Mesenchymal stem cell (in vitro differentiated cells and primary cell): Measurements from ENCODE around the gene GOLGA8B.

Experiments used
- DNase-seq: peaks from one replicate; pipeline ENCODE4 v3.0.0-alpha.2; 2013
- H2AFZ ChIP-seq: one replicate; pipeline ENCODE4 v1.6.1; 2013; ENCODE audit warnings: low read depth, mild to moderate bottlenecking, control low read depth, inconsistent platforms, low read length, moderate library complexity
- H2AK5ac ChIP-seq: 2 replicates; pipeline ENCODE4 v1.6.1; 2013; ENCODE audit warnings: low read length, moderate library complexity, mild to moderate bottlenecking, inconsistent platforms; ENCODE audit not compliant: severe bottlenecking
- H2BK120ac ChIP-seq: one replicate; pipeline ENCODE4 v1.6.1; 2013; ENCODE audit warnings: low read depth, mild to moderate bottlenecking, inconsistent platforms, low read length, moderate library complexity
- H2BK12ac ChIP-seq, 2 experiments: one replicate each; pipeline ENCODE4 v1.6.1; 2013; ENCODE audit warnings: inconsistent platforms in 2 of 2, low read length in 2 of 2, mild to moderate bottlenecking in 2 of 2, moderate library complexity in 2 of 2, control low read depth in 1 of 2
- H2BK15ac ChIP-seq: one replicate; pipeline ENCODE4 v1.6.1; 2013; ENCODE audit warnings: mild to moderate bottlenecking, low read depth, inconsistent platforms; ENCODE audit not compliant: poor library complexity, severe bottlenecking
- H2BK5ac ChIP-seq: 2 replicates; pipeline ENCODE4 v1.6.1; 2013; ENCODE audit warnings: low read depth, mild to moderate bottlenecking, low read length, control low read depth, inconsistent platforms; ENCODE audit not compliant: poor library complexity, severe bottlenecking
- H3K14ac ChIP-seq, 2 experiments: one replicate each; pipeline ENCODE4 v1.6.1; 2013; ENCODE audit warnings: inconsistent platforms in 2 of 2, low read length in 2 of 2, control low read depth in 1 of 2, mild to moderate bottlenecking in 1 of 2, moderate library complexity in 1 of 2
- H3K18ac ChIP-seq, 2 experiments: one replicate each; pipeline ENCODE4 v1.6.1; 2013; ENCODE audit warnings: inconsistent platforms in 2 of 2, low read length in 2 of 2, control low read depth in 1 of 2, low read depth in 1 of 2, mild to moderate bottlenecking in 1 of 2
- H3K23ac ChIP-seq, 2 experiments: one replicate each; pipeline ENCODE4 v1.6.1; 2013; ENCODE audit warnings: inconsistent platforms in 2 of 2, low read length in 2 of 2, mild to moderate bottlenecking in 2 of 2, moderate library complexity in 2 of 2, control low read depth in 1 of 2
- H3K27ac ChIP-seq: 2 replicates; pipeline ENCODE4 v1.5.1; 2013; ENCODE audit warnings: mild to moderate bottlenecking, moderate library complexity, low read length, control low read depth, inconsistent platforms; ENCODE audit not compliant: poor library complexity, severe bottlenecking
- H3K27me3 ChIP-seq, 2 experiments: 2 replicates each; pipeline versions ENCODE4 v1.6.1 to v1.7.0; 2013; ENCODE audit warnings: low read length in 2 of 2, mild to moderate bottlenecking in 2 of 2, moderate library complexity in 2 of 2, control low read depth in 1 of 2, inconsistent platforms in 1 of 2; ENCODE audit not compliant: control insufficient read depth in 1 of 2, insufficient read depth in 1 of 2
- H3K36me3 ChIP-seq, 2 experiments: 2 replicates each; pipeline versions ENCODE4 v1.6.1 to v1.7.0; 2013; ENCODE audit warnings: low read length in 2 of 2, control low read depth in 1 of 2, inconsistent platforms in 1 of 2, low read depth in 1 of 2, mild to moderate bottlenecking in 1 of 2; ENCODE audit not compliant: insufficient read depth in 2 of 2, control insufficient read depth in 1 of 2
- H3K4ac ChIP-seq, 2 experiments: one replicate each; pipeline ENCODE4 v1.6.1; 2013; ENCODE audit warnings: inconsistent platforms in 2 of 2, low read length in 2 of 2, mild to moderate bottlenecking in 2 of 2, moderate library complexity in 2 of 2, control low read depth in 1 of 2, low read depth in 1 of 2
- H3K4me1 ChIP-seq: 2 replicates; pipeline ENCODE4 v1.6.1; 2013; ENCODE audit warnings: low read depth, low read length, control low read depth; ENCODE audit not compliant: control insufficient read depth, insufficient read depth
- H3K4me2 ChIP-seq: 2 replicates; pipeline ENCODE4 v1.6.1; 2013; ENCODE audit warnings: low read length, mild to moderate bottlenecking, inconsistent platforms; ENCODE audit not compliant: poor library complexity, severe bottlenecking
- H3K4me3 ChIP-seq, 2 experiments: 2 replicates each; pipeline versions ENCODE4 v1.5.1 to v1.7.0; 2013; ENCODE audit warnings: low read length in 2 of 2, mild to moderate bottlenecking in 2 of 2, control low read depth in 1 of 2, low read depth in 1 of 2; ENCODE audit not compliant: insufficient read depth in 1 of 2
- H3K79me1 ChIP-seq: replicated peaks from 2 replicates; pipeline ENCODE4 v1.6.1; 2013; ENCODE audit warnings: mild to moderate bottlenecking, control low read depth, low read length, inconsistent platforms; ENCODE audit not compliant: poor library complexity, severe bottlenecking
- H3K9ac ChIP-seq: 2 replicates; pipeline ENCODE4 v1.7.0; 2013; ENCODE audit warnings: mild to moderate bottlenecking, low read length, moderate library complexity
- H3K9me3 ChIP-seq: 2 replicates; pipeline ENCODE4 v1.7.0; 2013; ENCODE audit warnings: mild to moderate bottlenecking, low read length; ENCODE audit not compliant: control insufficient read depth
- H4K8ac ChIP-seq: one replicate; pipeline ENCODE4 v1.6.1; 2013; ENCODE audit warnings: inconsistent platforms, mild to moderate bottlenecking, low read length, moderate library complexity
- H4K91ac ChIP-seq: one replicate; pipeline ENCODE4 v1.6.1; 2013; ENCODE audit warnings: mild to moderate bottlenecking, low read length, inconsistent platforms
- WGBS: methylation state at CpG from one replicate; pipeline ENCODE4 v1.1.7; 2013; ENCODE audit warnings: mixed read lengths; 5-methylcytosine and 5-hydroxymethylcytosine counted together

The GOLGA8B gene

GRCh38 chr15:34600923-34601322 lies 17.5 kb upstream of the GOLGA8B start:
- H3K4me3 ChIP-seq, result no peak overlapping the region
- peaks cover 9 to 20% of the 10 kb centered on the region in 2 experiments for H3K27me3 ChIP-seq

GRCh38 chr15:34598799-34599585 lies 15.5 kb upstream of the GOLGA8B start:
- no peak for DNase-seq
- Histone ChIP-seq H2BK12ac (no peak overlapping the region), H3K4me3 (no peak overlapping the region), H2AK5ac (no peak overlapping the region), H3K36me3 (no peaks in the 10 kb centered on the region), H3K27me3 (peaks cover 3 to 17% of the 10 kb centered on the region in 2 experiments), H3K79me1 (no peaks in the 10 kb centered on the region), H2AFZ (no peak overlapping the region), H4K8ac (no peak overlapping the region), H2BK120ac (no peak overlapping the region), H3K9me3 (no peaks in the 10 kb centered on the region), H2BK15ac (no peak overlapping the region), H3K4me2 (no peak overlapping the region), H3K9ac (no peak overlapping the region), H3K4me1 (no peaks in the 10 kb centered on the region), H3K23ac (no peak overlapping the region), H4K91ac (no peak overlapping the region), H3K18ac (no peak overlapping the region), H3K4ac (no peak overlapping the region), H2BK5ac (no peak overlapping the region), H3K14ac (no peak overlapping the region), H3K27ac (no peak overlapping the region)
- WGBS, result no CpG with 5 or more reads among the region's 2 CpGs

More at GRCh38 chr15:34600923-34601322, 17.5 kb upstream of the GOLGA8B start:
- Histone ChIP-seq H3K18ac (no peak overlapping the region), H2BK120ac (no peak overlapping the region), H3K4me2 (no peak overlapping the region), H2AK5ac (no peak overlapping the region), H3K14ac (no peak overlapping the region), H2AFZ (no peak overlapping the region), H2BK15ac (no peak overlapping the region), H3K79me1 (no peaks in the 10 kb centered on the region), H2BK12ac (no peak overlapping the region), H3K27ac (no peak overlapping the region), H2BK5ac (no peak overlapping the region), H3K36me3 (no peaks in the 10 kb centered on the region), H3K9me3 (no peaks in the 10 kb centered on the region), H4K8ac (no peak overlapping the region), H4K91ac (no peak overlapping the region), H3K4me1 (no peaks in the 10 kb centered on the region), H3K4ac (no peak overlapping the region), H3K9ac (no peak overlapping the region), H3K23ac (no peak overlapping the region)
- no peak for DNase-seq

DNA sequence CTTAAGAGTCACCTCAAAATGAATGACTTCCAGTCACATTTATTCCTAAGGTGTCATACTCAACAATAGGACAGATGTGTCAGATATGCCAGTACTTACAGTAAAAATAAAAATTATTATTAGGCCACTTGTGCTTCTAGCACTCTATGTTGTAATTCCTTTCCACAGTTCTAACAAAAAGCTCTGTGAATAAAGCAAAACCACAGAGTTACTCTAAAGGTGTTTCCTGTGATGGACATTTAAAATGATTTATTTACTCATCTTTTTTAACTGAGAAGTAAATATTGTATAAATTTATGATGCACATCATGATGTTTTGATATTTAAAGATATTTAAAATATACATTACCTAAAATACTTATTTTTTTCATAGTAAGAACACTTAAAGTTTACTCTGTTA lies 13.9 kb upstream of the GOLGA8B start:
- no peak overlapping the region for H3K18ac ChIP-seq
- no peak overlapping the region for H4K8ac ChIP-seq
- H4K91ac ChIP-seq, result no peak overlapping the region
- no peak overlapping the region for H3K4me2 ChIP-seq
- H3K9me3 ChIP-seq, result no peaks in the 10 kb centered on the region
- no peak overlapping the region for H2BK12ac ChIP-seq
- no peaks in the 10 kb centered on the region for H3K36me3 ChIP-seq
- no peak overlapping the region for H3K14ac ChIP-seq
- H2BK5ac ChIP-seq, result no peak overlapping the region
- H3K27me3 ChIP-seq, result peaks cover 0 to 13% of the 10 kb centered on the region in 2 experiments
- H3K4me1 ChIP-seq, result no peaks in the 10 kb centered on the region
- H3K4ac ChIP-seq, result no peak overlapping the region
- H3K4me3 ChIP-seq, result no peak overlapping the region
- no peak overlapping the region for H2AK5ac ChIP-seq
- no peaks in the 10 kb centered on the region for H3K79me1 ChIP-seq
- H2BK120ac ChIP-seq, result no peak overlapping the region
- no peak overlapping the region for H2AFZ ChIP-seq
- no peak overlapping the region for H3K23ac ChIP-seq
- no peak overlapping the region for H3K27ac ChIP-seq
- DNase-seq, result no peak
- no peak overlapping the region for H3K9ac ChIP-seq
- H2BK15ac ChIP-seq, result no peak overlapping the region

- no peak overlapping the region for H2BK5ac ChIP-seq
- H3K27ac ChIP-seq, result no peak overlapping the region
- no peak overlapping the region for H4K8ac ChIP-seq
- no peak overlapping the region for H3K4me2 ChIP-seq
- H3K9me3 ChIP-seq, result no peaks in the 10 kb centered on the region
- no peaks in the 10 kb centered on the region for H3K27me3 ChIP-seq
- no peak overlapping the region for H3K9ac ChIP-seq
- no peak overlapping the region for H3K4ac ChIP-seq
- H4K91ac ChIP-seq, result no peak overlapping the region
- DNase-seq, result no peak
- no peak overlapping the region for H2AK5ac ChIP-seq
- H3K18ac ChIP-seq, result no peak overlapping the region
- no peak overlapping the region for H3K4me3 ChIP-seq
- no peaks in the 10 kb centered on the region for H3K4me1 ChIP-seq
- no peak overlapping the region for H2BK120ac ChIP-seq
- H2AFZ ChIP-seq, result no peak overlapping the region
- no peak overlapping the region for H2BK15ac ChIP-seq
- no peaks in the 10 kb centered on the region for H3K36me3 ChIP-seq
- no peaks in the 10 kb centered on the region for H3K79me1 ChIP-seq
- H3K23ac ChIP-seq, result no peak overlapping the region
- no peak overlapping the region for H3K14ac ChIP-seq
- WGBS, result 33% methylated on average over 3 of the region's 3 CpGs
- H2BK12ac ChIP-seq, result no peak overlapping the region
Measured at GRCh38 chr15:34594361-34594760, 10.9 kb upstream of the GOLGA8B start.
